IPS DF 4.7 (cell line): Measurements from ENCODE around the gene ATXN1.
"Not testable (repeated sequence)": the region's sequence is repeated elsewhere in the genome, so short reads cannot be mapped to it uniquely, and the experiment has no call there.

ENCODE experiments used
- DNase-seq: peaks from one replicate; pipeline ENCODE4 v3.0.0-alpha.2; 2013; ENCODE audit warnings: low spot score; ENCODE audit errors: extremely low read depth

ATXN1 gene

GRCh38 chr6:16420715-16421461 is 340.4 kb downstream of the ATXN1 start:
- no peak for DNase-seq

- no peak for DNase-seq
These were observed 340.9 kb downstream of the ATXN1 start for GRCh38 chr6:16420337-16420714.

- no peak for DNase-seq
These were observed 341.5 kb downstream of the ATXN1 start for GRCh38 chr6:16419636-16420336.

GRCh38 chr6:16418151-16418550 is 343.1 kb downstream of the ATXN1 start:
- DNase-seq: no peak

GRCh38 chr6:16415677-16416076 is 345.6 kb downstream of the ATXN1 start:
- no peak for DNase-seq

- no peak for DNase-seq
These were observed 347.1 kb downstream of the ATXN1 start for GRCh38 chr6:16414205-16414604.

- DNase-seq: no peak
These were observed 347.9 kb downstream of the ATXN1 start for GRCh38 chr6:16413399-16413798.

GRCh38 chr6:16412982-16413381 is 348.3 kb downstream of the ATXN1 start:
- no peak for DNase-seq

GRCh38 chr6:16412171-16412570 is 349.1 kb downstream of the ATXN1 start:
- DNase-seq: no peak

GRCh38 chr6:16409531-16410441 is 351.5 kb downstream of the ATXN1 start:
- DNase-seq: peak; percentile 53

GRCh38 chr6:16408766-16409165 is 352.5 kb downstream of the ATXN1 start:
- DNase-seq: no peak

GRCh38 chr6:16406966-16407365 is 354.3 kb downstream of the ATXN1 start:
- DNase-seq: no peak

GRCh38 chr6:16406538-16406937 is 354.7 kb downstream of the ATXN1 start:
- DNase-seq: not testable (repeated sequence)

- DNase-seq: no peak
These were observed 355.9 kb downstream of the ATXN1 start for GRCh38 chr6:16405375-16405774.

- DNase-seq: no peak
These were observed 356.8 kb downstream of the ATXN1 start for GRCh38 chr6:16404456-16404855.

- no peak for DNase-seq
These were observed 357.4 kb downstream of the ATXN1 start for GRCh38 chr6:16403831-16404230.

- DNase-seq: no peak
These were observed 358.7 kb downstream of the ATXN1 start for GRCh38 chr6:16402581-16402900.

GRCh38 chr6:16400248-16400760 is 361.0 kb downstream of the ATXN1 start:
- DNase-seq: no peak

- DNase-seq: no peak
These were observed 361.6 kb downstream of the ATXN1 start for GRCh38 chr6:16399695-16400094.

GRCh38 chr6:16399158-16399557 is 362.1 kb downstream of the ATXN1 start:
- DNase-seq: no peak

GRCh38 chr6:16398587-16398986 is 362.7 kb downstream of the ATXN1 start:
- no peak for DNase-seq

GRCh38 chr6:16397623-16398022 is 363.6 kb downstream of the ATXN1 start:
- no peak for DNase-seq
